Activated T-cell treated with anti-CD3 and anti-CD28 coated beads, Interleukin-2, amount 50 U/mL, for 4 hours (primary cell): ENCODE data around the gene SBK1. TPM values are rescaled to one million over a fixed set of nuclear protein-coding genes. Genes with fewer than 3 reads are reported as not detected.

Experiments used
- ATAC-seq, 2 donors: fragments of 200-7000 bp; cut with Tn5 transposase; one replicate each; pipeline ENCODE4 v1.10.0; 2021
- DNase-seq: peaks from one replicate; pipeline ENCODE4 v3.0.0-alpha.2; 2020
- H3K27me3 Mint-ChIP-seq: one replicate; pipeline ENCODE4 v1.8.0; 2021; ENCODE audit warnings: low read depth, mixed read lengths
- H3K36me3 Mint-ChIP-seq: one replicate; pipeline ENCODE4 v1.8.0; 2022; ENCODE audit warnings: mixed read lengths; ENCODE audit not compliant: insufficient read depth
- H3K4me1 Mint-ChIP-seq: one replicate; pipeline ENCODE4 v1.8.0; 2021; ENCODE audit warnings: low read depth, mixed read lengths
- H3K4me3 Mint-ChIP-seq: one replicate; pipeline ENCODE4 v1.8.0; 2021; ENCODE audit warnings: mild to moderate bottlenecking, moderate library complexity, mixed read lengths
- H3K9me3 Mint-ChIP-seq: one replicate; pipeline ENCODE4 v1.8.0; 2021; ENCODE audit warnings: mixed read lengths
- total RNA-seq, 3 donors: library from RNA; stranded (reverse); gene quantifications; one replicate each; pipeline ENCODE4 v1.2.1, GENCODE V29; 2021

The SBK1 gene
- total RNA-seq, 3 donors from 2014 or later = 1.4 to 1.5 (median 1.5) TPM

DNA sequence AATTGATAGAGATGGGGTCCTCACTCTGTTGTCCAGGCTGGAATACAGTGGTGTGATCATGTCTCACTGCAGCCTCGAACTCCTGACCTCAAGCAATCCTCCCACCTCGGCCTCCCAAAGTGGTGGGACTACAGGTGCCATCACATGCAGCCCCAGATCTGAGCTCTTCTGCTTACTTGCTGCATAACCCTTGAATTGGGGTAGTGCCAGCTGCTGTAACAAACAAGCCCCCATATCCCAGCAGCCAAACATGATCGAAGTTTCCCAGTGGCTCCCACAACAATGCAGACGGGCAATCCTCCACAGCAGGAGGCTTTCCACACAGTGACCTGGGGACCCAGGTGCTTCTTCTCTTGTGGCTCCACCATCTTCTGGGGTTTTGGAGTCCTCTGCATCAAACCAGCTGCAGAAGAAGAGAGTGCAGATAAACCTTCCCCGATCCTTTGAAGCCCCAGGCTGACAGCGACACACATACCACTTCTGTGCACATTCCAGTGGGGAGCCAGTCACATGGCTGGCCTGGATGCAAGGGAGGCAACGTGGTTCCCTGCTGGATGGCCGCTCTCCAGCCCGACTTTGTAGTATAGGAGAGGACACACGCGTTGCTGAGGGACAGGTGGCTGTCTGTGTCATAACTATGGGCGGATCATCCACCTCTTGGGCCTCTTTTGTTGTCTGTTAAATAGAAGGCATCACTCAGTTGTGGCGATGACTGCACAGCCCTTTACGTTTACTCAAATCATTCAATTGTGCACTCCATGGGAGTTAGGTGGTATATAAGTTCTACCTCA is 16.7 kb downstream of the SBK1 start:
- ATAC-seq (no peak), DNase-seq (no peak)
- Mint-ChIP-seq H3K27me3 (no peaks in the 10 kb centered on the region), H3K9me3 (no peaks in the 10 kb centered on the region), H3K4me1 (peaks cover 57% of the 10 kb centered on the region), H3K4me3 (peak overlapping the region; percentile 24), H3K36me3 (peaks cover 6% of the 10 kb centered on the region)

DNA sequence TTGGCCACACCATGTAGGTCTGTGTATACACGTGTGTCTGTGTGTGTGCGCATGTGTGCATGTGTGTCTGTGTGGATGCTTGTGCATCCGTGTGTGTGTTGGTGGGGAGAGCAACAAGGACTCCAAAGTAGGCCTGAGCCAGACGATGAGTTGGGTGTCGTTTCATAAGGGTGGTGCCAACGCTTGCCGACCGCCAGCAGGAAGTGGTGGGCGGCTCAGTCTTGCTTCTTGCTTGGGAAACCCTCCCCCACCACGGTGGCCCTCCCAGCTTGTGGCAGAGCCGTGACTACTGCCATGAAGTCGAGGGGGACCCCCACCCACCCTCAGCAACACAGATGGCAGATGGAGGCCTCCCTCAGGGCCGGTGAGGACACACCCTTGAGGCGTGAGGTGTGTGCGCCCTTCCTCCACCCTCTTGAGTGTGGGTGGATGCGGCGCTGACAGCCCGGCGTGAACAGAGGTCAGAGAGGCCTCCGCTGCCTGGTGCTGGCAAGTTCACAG is 17.5 kb downstream of the SBK1 start:
- Mint-ChIP-seq H3K4me1 (peaks cover 60% of the 10 kb centered on the region), H3K36me3 (peaks cover 3% of the 10 kb centered on the region), H3K4me3 (peak overlapping the region; percentile 58), H3K27me3 (no peaks in the 10 kb centered on the region), H3K9me3 (no peaks in the 10 kb centered on the region)
- peak; percentile 88 to 91 for ATAC-seq
- peak; percentile 80 for DNase-seq

DNA sequence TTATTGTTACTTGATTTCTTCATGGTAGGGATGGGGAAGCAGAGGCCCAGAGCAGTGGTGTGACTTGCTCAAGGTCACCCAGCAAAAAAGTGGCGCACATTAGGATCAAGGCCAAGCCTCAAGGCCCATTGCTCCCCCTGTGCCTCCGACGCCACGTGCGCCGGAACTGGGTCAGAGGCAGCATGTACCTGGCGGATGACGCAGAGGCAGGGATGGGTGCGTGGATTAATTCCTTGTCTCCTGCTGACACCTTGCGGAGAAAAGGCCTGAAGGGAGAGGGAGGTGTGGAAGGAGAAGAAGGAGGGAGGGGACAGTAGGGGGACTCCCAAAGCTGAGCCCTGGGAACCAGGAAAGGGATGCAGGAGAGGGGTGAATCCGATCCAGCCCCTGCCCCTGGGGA is 18.5 kb downstream of the SBK1 start:
- DNase-seq (no peak), ATAC-seq (no peak)
- peaks cover 62% of the 10 kb centered on the region for H3K4me1 Mint-ChIP-seq
- peaks cover 1% of the 10 kb centered on the region for H3K36me3 Mint-ChIP-seq
- H3K4me3 Mint-ChIP-seq = peak overlapping the region; percentile 37
- H3K27me3 Mint-ChIP-seq = no peaks in the 10 kb centered on the region
- H3K9me3 Mint-ChIP-seq = no peaks in the 10 kb centered on the region

DNA sequence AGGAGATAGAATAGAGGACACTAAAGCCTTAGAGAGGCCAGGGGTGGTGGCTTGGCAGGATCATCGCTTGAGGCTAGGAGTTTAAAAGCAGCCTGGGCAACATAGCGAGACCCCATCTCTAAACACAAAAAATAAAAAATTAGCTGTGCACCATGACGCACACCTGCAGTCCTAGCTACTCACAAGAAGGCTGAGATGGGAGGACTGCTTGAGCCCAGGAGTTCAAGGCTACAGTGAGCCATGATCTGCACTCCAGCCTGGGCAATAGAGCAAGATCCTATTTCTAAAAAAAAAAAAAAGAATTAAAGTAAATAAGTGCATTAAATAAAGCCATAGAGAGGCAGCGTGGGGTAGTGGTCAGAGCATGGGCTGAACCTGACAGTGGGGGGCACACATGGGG is 19.1 kb downstream of the SBK1 start:
- Mint-ChIP-seq H3K4me1 (peaks cover 57% of the 10 kb centered on the region), H3K36me3 (peaks cover 1% of the 10 kb centered on the region), H3K4me3 (no peak overlapping the region), H3K9me3 (no peaks in the 10 kb centered on the region), H3K27me3 (no peaks in the 10 kb centered on the region)
- ATAC-seq (no peak), DNase-seq (no peak)

DNA sequence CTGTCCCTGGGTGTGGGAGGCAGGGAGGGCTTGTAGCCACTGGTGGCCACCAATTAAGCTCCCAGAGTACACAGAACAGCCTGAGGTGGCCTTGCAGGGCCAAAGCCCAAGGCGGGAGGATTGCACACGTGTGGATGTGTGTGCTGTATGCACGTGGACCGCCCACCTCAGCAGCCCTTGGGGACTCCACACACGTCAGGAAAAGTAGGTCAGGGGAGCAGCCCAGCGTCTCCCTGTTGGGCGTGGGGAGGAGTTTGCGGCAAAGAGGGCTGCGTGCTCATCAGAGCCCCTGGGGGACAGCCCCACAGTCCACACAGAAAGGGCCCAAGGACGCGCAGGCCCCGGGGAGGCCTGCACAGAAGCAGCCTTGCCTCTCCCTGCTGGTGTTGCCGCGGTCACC is 19.6 kb downstream of the SBK1 start:
- H3K4me1 Mint-ChIP-seq = peaks cover 61% of the 10 kb centered on the region

DNA sequence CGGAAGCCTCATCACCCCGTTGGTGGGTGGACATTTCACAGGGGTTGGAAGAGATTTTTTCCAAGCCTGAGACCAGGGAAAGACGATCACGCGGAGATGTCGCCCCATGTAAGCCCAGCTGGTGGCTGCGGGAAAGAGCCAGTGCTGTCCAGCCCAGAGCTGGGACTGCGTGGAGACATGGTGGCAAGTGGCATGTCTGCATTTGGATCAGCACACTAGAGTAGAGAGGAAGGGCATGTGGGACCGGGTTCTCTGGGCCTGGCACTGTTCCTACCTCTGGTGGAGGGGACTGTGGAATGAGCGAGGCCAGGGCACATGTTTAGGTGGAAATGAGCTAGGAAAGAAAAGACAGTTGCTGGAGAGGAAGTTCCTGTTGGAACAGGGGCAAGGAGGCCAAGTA is 20.0 kb downstream of the SBK1 start:
- DNase-seq = no peak
- Mint-ChIP-seq H3K27me3 (no peaks in the 10 kb centered on the region), H3K9me3 (no peaks in the 10 kb centered on the region), H3K4me3 (no peak overlapping the region), H3K36me3 (peaks cover 1% of the 10 kb centered on the region), H3K4me1 (peaks cover 64% of the 10 kb centered on the region)
- ATAC-seq = no peak

More for the DNA sequence above, 19.6 kb downstream of the SBK1 start:
- Mint-ChIP-seq H3K27me3 (no peaks in the 10 kb centered on the region), H3K9me3 (no peaks in the 10 kb centered on the region), H3K4me3 (no peak overlapping the region), H3K36me3 (peaks cover 1% of the 10 kb centered on the region)
- DNase-seq = peak; percentile 39
- ATAC-seq = peak in 1 of 2 donors; percentile 39

DNA sequence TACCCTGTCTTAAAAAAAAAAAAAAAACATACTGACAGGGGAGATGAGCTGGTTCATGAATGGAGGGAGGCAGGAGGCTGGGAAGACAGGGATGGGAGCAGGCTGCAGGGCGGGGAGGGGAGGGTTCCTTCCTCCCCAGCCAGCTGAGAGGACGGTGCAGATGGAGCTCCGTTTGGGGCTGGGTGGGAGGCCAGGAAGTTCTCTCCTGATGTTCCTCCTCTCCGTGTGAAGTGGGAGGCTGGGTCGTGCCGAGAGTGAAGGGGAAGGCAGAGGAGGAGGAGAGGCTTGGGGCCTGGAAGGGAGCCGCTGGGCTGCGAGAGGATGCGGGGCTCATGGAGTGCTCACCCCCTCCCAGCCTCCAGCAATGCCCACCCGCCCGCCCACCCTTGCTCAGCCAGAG is 21.3 kb downstream of the SBK1 start:
- peaks cover 60% of the 10 kb centered on the region for H3K4me1 Mint-ChIP-seq
- no peak for DNase-seq
- no peak for ATAC-seq

DNA sequence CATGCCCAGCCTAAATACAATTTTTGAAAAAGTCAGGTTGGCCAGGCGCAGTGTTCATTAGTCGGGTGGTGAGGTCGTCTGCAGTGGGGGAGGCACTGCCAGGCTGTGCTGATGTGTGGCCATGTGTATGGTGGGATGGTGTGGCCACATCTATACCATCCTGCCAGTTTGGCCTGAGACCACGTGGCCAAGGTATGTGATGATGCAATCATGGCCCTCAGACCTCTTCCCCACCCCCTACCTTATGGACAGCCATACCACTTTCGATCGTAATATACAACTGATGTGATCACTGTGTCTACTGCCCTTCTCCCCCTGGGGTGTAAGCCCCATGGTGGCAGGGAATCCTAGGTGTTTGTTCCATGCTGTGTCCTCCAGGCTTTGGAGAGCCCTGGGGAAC is 23.7 kb downstream of the SBK1 start:
- peaks cover 12% of the 10 kb centered on the region for H3K36me3 Mint-ChIP-seq
- ATAC-seq (no peak), DNase-seq (no peak)
- H3K4me1 Mint-ChIP-seq = peaks cover 37% of the 10 kb centered on the region
- no peak overlapping the region for H3K4me3 Mint-ChIP-seq
- no peaks in the 10 kb centered on the region for H3K27me3 Mint-ChIP-seq
- no peaks in the 10 kb centered on the region for H3K9me3 Mint-ChIP-seq

More for the DNA sequence above, 21.3 kb downstream of the SBK1 start:
- Mint-ChIP-seq H3K36me3 (peaks cover 4% of the 10 kb centered on the region), H3K4me3 (no peak overlapping the region), H3K9me3 (no peaks in the 10 kb centered on the region), H3K27me3 (no peaks in the 10 kb centered on the region)

DNA sequence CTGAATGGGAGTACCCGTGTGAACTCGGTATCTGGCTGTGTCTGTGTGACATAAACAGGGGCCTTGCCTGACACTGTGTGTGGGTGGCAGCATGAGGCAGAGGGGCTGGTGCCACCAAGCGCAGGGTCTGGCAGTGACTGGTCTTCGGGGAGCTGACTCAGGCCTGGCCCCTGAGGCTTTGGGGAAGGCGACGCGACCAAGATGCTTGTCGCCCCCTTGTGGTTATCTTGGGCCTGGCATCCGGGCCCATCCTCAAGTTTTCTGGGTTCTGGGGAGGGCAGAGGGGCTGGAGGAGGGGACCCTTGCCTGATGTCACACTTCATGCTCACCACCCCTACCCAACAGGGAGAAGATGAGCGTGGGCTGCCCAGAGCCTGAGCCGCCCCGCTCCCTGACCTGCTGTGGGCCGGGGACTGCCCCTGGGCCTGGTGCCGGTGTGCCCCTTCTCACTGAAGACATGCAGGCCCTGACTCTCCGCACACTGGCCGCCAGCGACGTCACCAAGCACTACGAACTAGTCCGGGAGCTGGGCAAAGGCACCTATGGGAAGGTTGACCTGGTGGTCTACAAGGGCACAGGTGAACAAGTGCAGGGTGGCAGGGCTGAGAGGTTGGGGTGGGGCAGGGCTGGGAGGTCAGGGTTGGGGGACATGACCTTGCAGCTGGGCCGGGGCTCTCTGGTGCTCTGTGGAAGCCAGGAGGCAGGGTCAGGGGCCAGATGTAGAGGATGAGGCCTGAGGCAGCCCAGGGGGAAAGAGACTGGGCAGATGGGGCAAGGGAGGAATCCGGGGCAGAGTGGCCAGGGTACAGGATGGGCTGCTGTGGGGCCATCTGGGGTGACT is 24.9 kb downstream of the SBK1 start:
- Mint-ChIP-seq H3K36me3 (peaks cover 12% of the 10 kb centered on the region), H3K27me3 (no peaks in the 10 kb centered on the region), H3K4me3 (no peak overlapping the region), H3K4me1 (peaks cover 26% of the 10 kb centered on the region), H3K9me3 (no peaks in the 10 kb centered on the region)
- peak; percentile 92 to 97 for ATAC-seq
- DNase-seq = peak; percentile 77

DNA sequence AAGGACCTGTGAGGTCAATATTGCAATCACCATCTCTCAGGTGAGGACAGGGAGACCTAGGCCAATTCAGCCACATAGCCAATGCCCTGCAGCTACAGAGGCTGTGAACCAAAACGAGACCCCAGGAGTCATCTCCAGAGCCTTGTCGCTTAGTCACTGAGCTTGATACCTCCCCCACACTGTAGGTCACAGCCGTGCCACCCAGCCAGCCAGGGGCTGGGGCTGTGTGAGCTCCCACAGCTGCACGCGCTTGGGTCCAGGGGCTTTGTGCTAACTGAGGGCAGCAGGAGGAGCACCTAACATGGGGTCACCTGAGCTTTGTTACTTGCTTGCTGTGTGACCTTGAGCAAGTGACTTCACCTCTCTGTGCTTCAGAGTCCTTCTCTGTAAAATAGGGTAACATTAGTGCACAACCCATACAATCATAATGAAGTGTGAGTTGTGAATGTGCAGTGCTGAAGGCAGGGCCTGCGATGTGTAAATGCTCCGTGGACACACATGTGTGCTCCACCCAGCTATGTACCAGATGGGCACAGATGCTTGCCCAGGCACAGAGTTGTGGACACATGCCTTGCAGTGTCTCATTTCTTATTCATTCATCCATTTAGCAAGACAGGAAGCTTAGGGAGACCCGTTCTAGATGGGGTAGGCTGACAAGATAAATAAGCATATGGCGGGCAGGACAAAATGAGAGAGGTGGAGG is 25.9 kb downstream of the SBK1 start:
- Mint-ChIP-seq H3K4me1 (peaks cover 20% of the 10 kb centered on the region), H3K4me3 (no peak overlapping the region), H3K36me3 (peaks cover 12% of the 10 kb centered on the region), H3K27me3 (no peaks in the 10 kb centered on the region), H3K9me3 (no peaks in the 10 kb centered on the region)
- DNase-seq (no peak), ATAC-seq (no peak)

DNA sequence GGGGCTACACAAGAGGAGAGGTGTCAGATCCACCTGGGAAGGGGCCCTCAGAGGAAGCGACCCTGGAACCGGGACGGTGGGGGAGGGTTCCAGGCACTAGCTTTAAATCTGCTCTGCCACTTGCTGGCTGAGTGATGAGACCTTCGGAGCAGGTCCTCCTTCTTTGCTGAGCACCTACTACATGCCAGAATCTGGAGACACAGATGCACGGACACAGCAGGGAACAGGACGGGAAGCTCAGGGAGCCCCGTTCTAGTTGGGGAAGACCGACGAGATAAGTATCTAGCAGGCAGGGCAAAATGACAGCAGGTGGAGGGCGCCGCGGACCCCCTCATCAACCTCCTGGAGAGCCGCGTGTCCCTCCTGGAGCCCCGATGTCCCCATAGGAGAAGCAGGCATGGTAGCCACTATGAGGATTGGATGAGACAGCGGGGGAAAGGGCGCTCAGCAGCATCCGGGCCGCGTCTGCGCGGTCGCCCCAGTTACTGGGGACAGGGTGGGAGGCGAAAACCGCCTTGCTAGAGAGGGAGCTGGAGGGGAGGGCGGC is 27.2 kb downstream of the SBK1 start:
- H3K9me3 Mint-ChIP-seq = no peaks in the 10 kb centered on the region
- H3K4me1 Mint-ChIP-seq = peaks cover 12% of the 10 kb centered on the region

DNA sequence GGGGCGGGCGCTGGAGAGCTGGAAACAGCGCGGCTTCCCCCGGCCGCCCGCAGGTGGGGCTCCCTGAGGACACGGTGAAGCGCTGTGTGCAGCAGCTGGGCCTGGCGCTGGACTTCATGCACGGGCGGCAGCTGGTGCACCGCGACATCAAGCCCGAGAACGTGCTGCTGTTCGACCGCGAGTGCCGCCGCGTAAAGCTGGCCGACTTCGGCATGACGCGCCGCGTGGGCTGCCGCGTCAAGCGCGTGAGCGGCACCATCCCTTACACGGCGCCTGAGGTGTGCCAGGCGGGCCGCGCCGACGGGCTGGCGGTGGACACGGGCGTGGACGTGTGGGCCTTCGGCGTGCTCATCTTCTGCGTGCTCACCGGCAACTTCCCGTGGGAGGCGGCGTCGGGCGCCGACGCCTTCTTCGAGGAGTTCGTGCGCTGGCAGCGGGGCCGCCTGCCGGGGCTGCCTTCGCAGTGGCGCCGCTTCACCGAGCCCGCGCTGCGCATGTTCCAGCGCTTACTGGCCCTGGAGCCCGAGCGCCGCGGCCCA is 27.8 kb downstream of the SBK1 start:
- Mint-ChIP-seq H3K27me3 (no peaks in the 10 kb centered on the region), H3K4me1 (peaks cover 9% of the 10 kb centered on the region), H3K9me3 (no peaks in the 10 kb centered on the region), H3K36me3 (peaks cover 12% of the 10 kb centered on the region), H3K4me3 (no peak overlapping the region)
- no peak for ATAC-seq
- DNase-seq = no peak

More for the DNA sequence above, 27.2 kb downstream of the SBK1 start:
- H3K36me3 Mint-ChIP-seq = peaks cover 12% of the 10 kb centered on the region
- ATAC-seq (no peak), DNase-seq (no peak)
- H3K27me3 Mint-ChIP-seq = no peaks in the 10 kb centered on the region
- no peak overlapping the region for H3K4me3 Mint-ChIP-seq

DNA sequence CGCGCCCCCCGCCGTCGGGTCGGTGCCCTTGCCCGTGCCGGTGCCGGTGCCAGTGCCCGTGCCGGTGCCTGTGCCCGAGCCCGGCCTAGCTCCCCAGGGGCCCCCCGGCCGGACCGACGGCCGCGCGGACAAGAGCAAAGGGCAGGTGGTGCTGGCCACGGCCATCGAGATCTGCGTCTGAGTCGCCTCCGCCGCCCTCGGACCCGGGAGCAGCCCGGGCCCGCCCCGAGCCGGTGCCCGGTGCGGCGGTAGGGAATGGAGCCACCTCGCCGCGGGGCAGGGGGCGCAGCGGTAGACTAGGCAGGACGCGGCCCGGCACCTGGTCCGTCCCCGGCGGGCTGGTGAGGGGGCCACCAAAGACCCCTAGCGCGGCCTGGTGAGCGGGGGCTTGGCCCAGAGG is 28.4 kb downstream of the SBK1 start:
- H3K36me3 Mint-ChIP-seq = peaks cover 10% of the 10 kb centered on the region
- no peak for DNase-seq
- H3K9me3 Mint-ChIP-seq = no peaks in the 10 kb centered on the region
- ATAC-seq = no peak
- no peaks in the 10 kb centered on the region for H3K27me3 Mint-ChIP-seq
- H3K4me1 Mint-ChIP-seq = peaks cover 6% of the 10 kb centered on the region
- H3K4me3 Mint-ChIP-seq = no peak overlapping the region
